Measurements from ENCODE around the gene VANGL2.
A peak's percentile ranks its signal among the peaks of the same experiment; 100 is the strongest.

VANGL2 gene

DNA sequence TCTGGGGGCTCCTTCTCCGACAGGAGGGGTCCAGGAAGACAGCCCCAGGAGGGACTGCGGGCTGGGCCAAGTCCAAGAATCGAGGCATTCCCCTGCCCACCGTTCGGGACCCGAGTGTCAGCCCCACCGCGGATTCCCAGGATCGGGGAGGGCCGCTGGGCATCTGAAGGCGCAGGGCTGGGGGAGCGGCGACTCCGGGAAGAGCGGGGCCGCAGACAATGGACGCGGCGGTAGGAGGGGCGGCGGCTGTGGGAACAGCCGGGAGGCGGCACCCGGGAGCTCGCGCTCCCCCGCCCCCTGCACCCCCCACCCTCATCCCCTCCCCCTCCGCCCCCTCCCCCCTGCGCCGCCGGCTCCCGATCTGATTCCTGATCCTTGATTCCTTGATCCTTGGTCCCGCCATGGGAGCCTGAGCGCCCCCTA, at the start of gene VANGL2:
VANGL2 (plus strand) TSS at position 342 of the 423 bp plus-strand sequence. CDS start 15,274 bp downstream, outside the sequence.
- peak; percentile 22 for DNase-seq

DNA sequence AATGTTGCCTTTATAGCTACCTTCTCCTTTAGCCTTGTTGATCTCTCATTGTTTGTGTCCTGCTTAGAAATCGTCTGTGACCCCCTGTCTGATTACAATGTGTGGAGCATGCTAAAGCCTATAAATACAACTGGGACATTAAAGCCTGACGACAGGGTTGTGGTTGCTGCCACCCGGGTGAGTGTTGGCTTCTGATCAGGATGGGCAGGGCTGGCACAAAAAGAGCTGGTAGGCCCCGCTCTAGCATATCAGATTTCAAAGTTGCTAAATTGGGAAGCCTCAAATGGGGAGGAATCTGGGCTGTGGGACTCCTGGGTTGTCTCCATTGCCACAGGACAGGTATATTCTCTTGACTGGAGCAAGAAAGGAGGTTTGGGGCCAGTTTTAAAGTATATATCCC, 48.7 kb upstream of the VANGL2 start:
- no peak for DNase-seq

- no peak for DNase-seq
These were observed 47.8 kb upstream of the VANGL2 start for GRCh38 chr1:160352555-160352954.

GRCh38 chr1:160353223-160353622, 47.1 kb upstream of the VANGL2 start:
- no peak for DNase-seq

DNA sequence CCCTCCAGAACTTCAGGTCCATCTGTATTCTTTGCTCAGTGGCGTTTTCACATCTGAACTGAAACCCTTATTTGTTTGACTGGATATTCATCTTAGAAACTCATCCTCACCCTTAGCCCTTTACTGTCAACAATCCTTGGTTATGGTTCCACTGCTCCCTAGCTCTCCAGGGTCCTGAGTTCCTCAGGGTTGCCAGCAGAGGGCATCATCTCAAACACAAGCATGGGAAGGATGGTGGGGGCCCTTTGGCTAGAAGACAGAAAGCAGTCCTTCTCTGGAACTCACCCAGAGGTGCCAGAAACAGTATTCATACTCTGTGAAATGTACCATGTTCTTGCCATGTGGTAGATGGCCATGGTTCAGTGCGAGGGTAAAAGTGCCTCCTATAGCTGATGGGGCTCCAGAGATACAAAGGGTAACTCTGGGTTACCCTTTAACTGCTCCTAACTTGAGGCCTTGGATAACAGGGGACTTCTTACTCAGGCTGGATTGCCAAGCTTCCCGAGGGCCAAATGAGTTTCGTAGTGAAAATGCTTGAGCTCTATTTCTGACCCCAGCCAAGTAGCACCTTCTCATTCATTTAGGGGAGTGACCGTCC, 45.9 kb upstream of the VANGL2 start:
- no peak for DNase-seq

DNA sequence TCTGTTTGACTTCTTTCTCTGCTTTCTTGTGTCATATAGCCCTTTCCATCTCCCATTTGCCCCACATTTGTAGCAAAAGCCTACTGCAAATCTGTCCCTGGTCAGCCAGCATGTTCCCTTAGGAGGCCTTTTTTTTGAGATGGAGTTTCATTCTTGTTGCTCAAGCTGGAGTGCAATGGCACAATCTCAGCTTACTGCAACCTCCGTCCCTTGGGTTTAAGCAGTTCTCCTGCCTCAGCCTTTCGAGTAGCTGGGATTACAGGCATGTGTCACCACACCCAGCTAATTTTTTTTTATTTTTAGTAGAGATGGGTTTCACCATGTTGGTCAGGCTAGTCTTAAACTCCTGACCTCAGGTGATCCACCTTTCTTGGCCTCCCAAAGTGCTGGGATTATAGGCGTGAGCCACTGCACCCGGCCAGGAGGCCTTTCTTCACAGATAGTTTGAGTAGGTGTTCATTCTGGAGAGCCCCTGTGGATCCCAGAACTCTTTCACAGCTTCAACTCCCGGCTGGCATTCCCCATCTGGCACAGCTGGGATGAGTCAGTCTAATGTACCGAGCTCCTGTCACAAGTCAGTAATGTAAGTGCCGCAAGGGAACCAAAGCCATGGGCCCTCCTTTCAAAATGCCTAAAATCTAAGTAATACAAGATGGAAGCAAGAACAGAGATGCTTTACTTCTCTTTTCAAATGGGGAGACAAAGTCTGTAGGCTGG, 42.9 kb upstream of the VANGL2 start:
- DNase-seq = no peak

DNA sequence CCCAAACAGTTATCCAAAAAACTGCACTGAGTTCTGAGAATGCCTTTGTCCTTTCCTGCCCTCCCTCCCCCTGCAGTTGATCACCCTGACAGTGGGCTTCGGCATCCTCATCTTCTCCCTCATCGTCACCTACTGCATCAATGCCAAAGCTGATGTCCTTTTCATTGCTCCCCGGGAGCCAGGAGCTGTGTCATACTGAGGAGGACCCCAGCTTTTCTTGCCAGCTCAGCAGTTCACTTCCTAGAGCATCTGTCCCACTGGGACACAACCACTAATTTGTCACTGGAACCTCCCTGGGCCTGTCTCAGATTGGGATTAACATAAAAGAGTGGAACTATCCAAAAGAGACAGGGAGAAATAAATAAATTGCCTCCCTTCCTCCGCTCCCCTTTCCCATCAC, 42.3 kb upstream of the VANGL2 start:
- no peak for DNase-seq

DNA sequence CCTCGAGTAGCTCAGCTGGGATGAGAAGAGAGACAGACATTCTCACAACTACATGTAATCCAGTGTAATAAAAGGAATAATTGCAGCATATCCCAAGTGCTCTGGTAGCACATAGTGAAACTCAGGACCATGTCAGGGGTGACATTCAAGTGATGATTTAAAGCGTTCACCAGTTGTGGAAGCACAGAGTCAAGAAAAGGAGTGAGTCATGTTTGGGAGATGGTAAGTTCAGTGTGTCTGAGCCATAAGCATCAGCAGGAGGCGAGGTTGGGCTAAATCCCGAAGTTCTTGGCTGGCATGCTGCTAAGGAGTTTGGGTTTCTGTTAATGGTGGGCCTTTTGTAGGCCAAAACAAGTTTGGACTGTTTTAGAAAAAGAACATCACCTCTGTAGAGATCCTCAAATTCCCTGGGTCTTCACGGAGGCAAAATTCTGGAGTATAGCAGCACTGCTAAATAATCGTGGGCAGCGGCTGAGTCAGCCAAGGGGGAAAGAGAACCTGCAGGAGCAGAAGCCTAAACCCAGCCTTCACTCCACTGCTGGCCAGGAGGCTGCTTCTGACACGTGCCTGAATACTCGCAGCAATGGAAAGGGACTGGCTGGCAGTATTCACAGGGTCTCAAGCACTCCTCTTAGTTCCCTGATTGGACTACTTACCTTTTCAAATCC, 40.7 kb upstream of the VANGL2 start:
- no peak for DNase-seq

DNA sequence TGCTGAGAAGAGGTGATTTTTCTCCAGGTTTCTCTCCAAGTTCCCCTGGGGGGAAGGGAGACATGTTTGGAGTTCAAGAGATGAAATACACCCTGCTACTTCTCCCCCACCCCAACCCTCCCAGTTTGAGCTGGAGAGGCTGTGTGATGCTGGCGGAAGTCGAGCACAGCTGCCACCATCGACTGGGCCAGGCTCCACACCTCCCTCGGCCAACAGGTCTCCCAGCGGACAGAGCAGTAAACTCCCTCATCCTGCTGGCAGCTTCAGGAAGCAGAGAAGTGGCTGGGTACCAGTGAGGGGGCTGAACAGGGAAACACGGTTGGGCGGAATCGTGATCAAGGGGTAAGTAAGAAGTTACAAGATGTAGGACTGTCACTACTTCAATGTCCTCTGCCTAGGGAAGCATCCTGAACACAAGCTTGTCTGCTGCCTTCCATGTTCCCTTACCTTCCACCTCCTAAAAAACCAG, 40.1 kb upstream of the VANGL2 start:
- DNase-seq = no peak

DNA sequence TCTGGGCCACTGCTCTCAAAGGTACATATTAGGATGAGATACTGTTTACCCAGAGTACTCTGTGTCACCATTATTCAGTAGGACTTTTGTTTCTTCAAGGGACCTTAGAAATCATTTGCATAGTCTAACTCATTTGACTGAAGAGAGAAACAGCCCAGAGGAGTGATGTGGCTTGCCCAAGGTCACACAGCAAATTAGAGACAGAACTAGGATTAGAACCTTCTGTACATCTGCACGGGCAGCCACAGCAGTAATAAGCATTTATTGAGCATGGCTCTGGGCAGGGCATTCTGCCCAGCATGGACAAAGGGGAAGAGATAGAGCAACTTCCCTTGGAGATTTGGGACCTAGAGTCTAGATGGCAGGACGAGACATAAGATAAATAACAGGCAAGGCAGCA, 39.2 kb upstream of the VANGL2 start:
- no peak for DNase-seq

DNA sequence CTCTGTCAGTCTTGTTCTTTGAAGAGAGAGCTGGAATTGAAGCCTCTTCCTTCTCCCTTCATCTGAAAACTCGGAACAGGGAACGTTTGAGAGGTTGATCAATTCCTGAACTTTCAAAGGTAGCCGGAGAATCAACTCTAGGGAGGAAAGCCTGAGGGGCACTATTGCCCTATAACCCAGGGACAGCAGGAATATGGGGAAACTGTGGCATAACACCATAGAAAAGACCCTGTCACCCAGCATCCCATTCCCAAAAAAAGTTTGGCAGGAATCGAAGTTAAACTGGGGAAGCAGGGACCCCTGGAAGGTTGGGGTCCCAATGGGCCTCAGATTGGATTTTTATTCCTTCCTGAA, 38.6 kb upstream of the VANGL2 start:
- no peak for DNase-seq

DNA sequence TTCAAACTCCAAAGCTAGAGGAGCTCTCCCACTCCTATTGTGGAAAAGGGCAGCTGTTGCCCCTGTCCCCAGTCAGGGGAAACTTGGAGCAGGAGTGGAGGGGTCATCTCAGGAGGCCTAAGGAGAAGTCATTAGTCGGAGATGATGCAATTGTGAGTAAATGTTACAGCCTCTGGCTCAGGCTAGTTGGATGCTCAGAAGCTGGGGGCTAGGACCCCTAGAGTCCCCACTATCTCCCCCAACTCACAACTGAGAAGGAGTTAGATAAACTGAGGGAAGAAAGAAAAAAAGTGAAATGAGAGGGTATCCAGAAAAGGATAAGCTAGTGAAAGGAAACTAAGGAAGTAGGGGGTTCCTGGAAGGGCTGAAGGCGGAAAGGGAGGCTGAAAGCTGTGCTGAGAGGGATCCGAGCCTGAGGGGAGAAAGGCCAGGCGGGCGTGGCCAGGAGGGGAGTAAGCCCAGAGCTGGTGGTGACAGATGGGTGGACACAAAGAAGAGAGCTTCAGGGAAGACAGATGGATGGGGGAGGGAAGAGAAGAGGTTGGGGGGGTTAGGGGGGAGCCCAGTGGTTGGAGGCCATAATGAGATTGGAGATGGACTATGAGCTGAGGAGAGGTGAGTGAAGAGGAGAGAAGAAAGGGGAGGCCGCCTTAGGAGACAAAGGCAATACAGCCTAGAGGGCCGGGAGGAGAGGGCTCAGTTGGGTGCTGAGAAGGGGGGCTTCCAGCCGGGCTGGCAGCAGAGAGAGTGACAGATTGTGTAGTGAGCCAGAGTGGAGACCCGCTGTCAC, 38.0 kb upstream of the VANGL2 start:
- no peak for DNase-seq

DNA sequence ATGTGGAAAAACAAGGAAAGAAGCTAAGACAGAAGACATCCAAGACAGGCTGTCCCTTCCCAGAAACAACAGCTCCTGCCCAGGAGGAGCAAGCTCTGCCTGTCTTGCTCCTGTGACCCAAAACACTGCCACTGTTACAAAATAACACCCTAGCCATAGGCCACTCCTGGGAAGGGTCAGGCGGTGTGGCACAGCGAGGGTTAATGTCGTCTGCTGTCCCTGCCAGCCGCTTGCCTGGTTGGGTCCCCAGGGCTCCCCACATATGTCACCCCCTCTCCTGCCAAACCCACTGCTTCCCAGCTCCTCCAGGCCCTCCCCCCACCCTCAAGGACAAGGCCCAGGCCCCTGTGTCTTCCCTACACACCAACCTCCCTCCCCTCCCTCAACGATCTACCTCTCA, 37.4 kb upstream of the VANGL2 start:
- no peak for DNase-seq

DNA sequence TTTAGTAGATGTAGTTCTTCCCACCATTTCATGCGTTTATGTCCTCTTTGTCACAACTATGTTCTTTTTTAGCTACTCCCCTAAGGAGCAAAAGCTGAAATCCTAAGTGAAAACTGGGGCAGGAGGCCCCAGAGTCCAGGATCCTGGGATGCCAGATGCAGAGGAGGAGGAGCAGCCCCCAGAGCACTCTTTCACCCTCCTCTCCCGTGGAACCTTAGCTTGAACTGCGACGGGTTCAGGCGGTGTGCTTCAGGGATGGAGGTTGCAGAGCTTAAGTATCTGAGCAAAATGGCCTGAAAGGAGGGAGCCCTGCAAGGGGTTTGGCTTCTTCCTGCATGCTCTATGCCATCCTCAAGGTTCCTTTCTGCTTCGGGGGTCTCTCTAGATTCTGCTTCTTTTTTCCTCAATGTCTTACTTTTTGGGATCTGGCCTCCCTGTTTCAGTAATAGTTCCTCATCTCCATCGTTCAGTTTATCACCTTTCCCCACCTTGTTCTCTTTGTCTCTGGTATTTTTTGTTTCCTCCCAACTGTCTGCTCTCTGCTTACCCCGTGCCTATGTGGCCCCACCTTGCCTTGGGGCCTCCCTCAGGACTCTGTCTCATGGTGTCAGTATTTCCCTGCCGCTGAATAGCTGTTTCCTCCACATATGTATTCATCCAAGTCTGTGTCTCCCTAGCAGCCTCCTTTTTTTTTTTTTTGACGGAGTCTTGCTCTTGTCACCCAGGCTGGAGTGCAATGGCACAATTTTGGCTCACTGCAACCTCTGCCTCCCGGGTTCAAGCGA, 36.2 kb upstream of the VANGL2 start:
- DNase-seq = no peak

DNA sequence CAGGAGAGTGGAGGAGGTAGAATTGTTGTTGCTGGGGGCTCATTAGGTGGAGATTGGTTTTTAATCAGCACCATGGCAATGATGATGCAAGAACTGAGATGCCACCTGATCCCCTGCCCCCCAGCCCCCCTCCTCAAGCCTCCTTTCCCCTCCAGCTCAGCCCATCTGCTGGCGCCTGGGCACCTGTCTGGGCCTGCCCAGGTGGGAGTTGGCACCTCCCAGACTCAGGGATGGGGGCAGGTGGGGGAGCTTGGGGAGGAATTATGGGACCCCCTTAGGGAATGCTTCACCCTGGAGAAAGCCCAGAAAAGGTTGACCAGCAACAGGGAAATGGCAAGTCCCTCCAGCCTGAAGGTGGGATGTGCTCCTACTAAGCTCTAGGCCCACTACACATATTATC, 35.0 kb upstream of the VANGL2 start:
- no peak for DNase-seq

DNA sequence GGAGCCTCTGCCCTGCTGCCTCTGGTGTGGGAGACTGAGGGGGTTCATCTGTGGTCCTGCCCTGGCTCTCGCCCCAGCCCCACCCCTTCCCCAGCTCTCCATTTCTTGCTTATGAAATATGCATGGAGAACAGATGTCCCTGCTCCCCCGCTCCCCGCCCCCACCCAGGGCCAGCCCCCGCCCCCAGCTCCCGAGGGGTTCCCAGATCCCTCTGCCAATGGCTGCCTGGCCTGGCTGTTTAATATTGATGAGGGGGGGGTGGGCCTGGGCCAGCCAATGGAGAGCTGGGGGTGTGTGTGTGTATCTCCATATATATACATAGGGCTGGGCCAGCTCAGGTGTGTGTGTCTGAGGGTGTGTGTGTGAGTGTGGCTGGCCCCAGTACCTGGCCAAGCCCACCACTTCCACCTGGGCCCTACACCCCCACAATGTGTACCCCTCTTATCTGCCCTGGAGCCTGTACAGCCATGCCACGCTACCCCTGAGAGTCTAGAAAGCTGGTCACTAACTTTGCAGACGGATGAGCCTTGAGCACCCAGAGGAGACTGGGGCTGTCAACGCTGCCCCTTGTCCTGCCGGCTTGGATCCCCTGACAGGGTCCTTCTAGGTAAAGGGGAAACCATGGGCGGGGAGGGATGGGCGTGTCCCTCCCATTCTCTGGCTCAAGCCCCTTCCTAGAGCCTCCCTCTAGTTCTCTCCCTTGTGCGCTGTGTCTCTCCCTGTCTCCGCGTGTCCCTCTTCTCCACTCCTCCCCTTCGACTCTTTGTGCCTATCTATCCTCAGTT, 33.4 kb upstream of the VANGL2 start, which contains the start of gene NHLH1:
NHLH1 (plus strand) TSS at position 341 of the 785 bp plus-strand sequence. CDS start 3,661 bp downstream, outside the sequence.
- DNase-seq = no peak

- no peak for DNase-seq
These were observed 32.9 kb upstream of the VANGL2 start for GRCh38 chr1:160367516-160367900.

- no peak for DNase-seq
These were observed 32.1 kb upstream of the VANGL2 start for GRCh38 chr1:160367934-160368923.

DNA sequence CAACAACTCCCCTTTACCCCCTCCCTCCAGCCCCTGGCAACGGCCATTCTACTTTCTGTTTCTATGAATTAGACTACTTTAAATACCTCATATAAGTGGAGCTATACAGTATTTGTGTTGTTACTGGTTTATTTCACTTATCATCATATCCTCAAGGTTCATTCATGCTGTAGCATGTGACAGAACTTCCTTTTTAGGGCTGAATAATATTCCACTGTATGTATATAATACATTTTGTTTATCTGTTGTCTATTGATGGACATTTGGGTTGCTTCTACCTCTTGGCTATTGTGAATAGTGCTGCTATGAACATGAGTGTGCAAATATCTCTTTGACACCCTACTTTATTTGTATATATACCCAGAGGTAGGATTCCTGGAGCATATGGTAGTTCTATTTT, 31.3 kb upstream of the VANGL2 start:
- no peak for DNase-seq
